CD14-positive monocyte (primary cell): ENCODE data around the gene RFPL4A. TPM values are rescaled to one million over a fixed set of nuclear protein-coding genes. Genes with fewer than 3 reads are reported as not detected.
A peak's percentile ranks its signal among the peaks of the same experiment; 100 is the strongest.
"Not testable (repeated sequence)": the region's sequence is repeated elsewhere in the genome, so short reads cannot be mapped to it uniquely, and the experiment has no call there.

Experiments used
- DNase-seq, 3 donors: peaks; one replicate each; pipeline ENCODE4 v3.0.0-alpha.2; 2011 to 2022
- H2AFZ ChIP-seq: 2 replicates; pipeline ENCODE4 v1.6.0; 2012; ENCODE audit warnings: mild to moderate bottlenecking, low read depth, low read length, inconsistent platforms; ENCODE audit not compliant: insufficient read depth, poor library complexity, severe bottlenecking
- H3K27ac ChIP-seq, 2 donors: 1 replicate in 1 of 2; 2 replicates in 1 of 2; pipeline ENCODE4 v1.5.1; 2012 to 2013; ENCODE audit warnings: low read length in 2 of 2, control low read depth in 1 of 2, inconsistent platforms in 1 of 2, low read depth in 1 of 2, mild to moderate bottlenecking in 1 of 2
- H3K27me3 ChIP-seq, 2 donors: one replicate each; pipeline versions ENCODE4 v1.6.0 to v1.6.1; 2011 to 2013; ENCODE audit warnings: low read length in 2 of 2; ENCODE audit not compliant: control insufficient read depth in 2 of 2, insufficient read depth in 2 of 2
- H3K36me3 ChIP-seq, 2 donors: replicated peaks in 1 of 2; 1 replicate in 1 of 2; 2 replicates in 1 of 2; pipeline versions ENCODE4 v1.5.1 to v1.6.1; 2012 to 2013; ENCODE audit warnings: low read length in 2 of 2, control low read depth in 1 of 2, inconsistent platforms in 1 of 2, mild to moderate bottlenecking in 1 of 2; ENCODE audit not compliant: insufficient read depth in 2 of 2, control insufficient read depth in 1 of 2
- H3K4me1 ChIP-seq, 2 donors: 1 replicate in 1 of 2; 2 replicates in 1 of 2; pipeline versions ENCODE4 v1.5.1 to v1.6.1; 2012 to 2013; ENCODE audit warnings: low read length in 2 of 2, control low read depth in 1 of 2, inconsistent platforms in 1 of 2, mild to moderate bottlenecking in 1 of 2, moderate library complexity in 1 of 2; ENCODE audit not compliant: insufficient read depth in 2 of 2, control insufficient read depth in 1 of 2
- H3K4me2 ChIP-seq: replicated peaks from 2 replicates; pipeline ENCODE3; 2012; ENCODE audit warnings: low read length, moderate library complexity, mild to moderate bottlenecking; ENCODE audit not compliant: poor library complexity, severe bottlenecking; ENCODE audit errors: extremely low read depth
- H3K4me3 ChIP-seq, 3 experiments: fragments of 200-600 bp in 1 of 3; sonication (generic) in 1 of 3; replicated peaks in 1 of 3; 1 replicate in 2 of 3; 2 replicates in 1 of 3; pipeline ENCODE4 v1.5.1; 2011 to 2013; ENCODE audit warnings: low read length in 3 of 3, mild to moderate bottlenecking in 3 of 3, control low read depth in 2 of 3, low read depth in 2 of 3, inconsistent platforms in 1 of 3, moderate library complexity in 1 of 3
- H3K79me2 ChIP-seq: 2 replicates; pipeline ENCODE4 v1.6.0; 2012; ENCODE audit warnings: mild to moderate bottlenecking, control low read depth, inconsistent platforms, low read length, moderate library complexity; ENCODE audit not compliant: insufficient read depth
- H3K9ac ChIP-seq: 2 replicates; pipeline ENCODE4 v1.6.0; 2017; ENCODE audit warnings: low read length, mild to moderate bottlenecking; ENCODE audit not compliant: insufficient read depth, poor library complexity, severe bottlenecking
- H3K9me3 ChIP-seq, 2 donors: replicated peaks in 1 of 2; 1 replicate in 1 of 2; 2 replicates in 1 of 2; pipeline versions ENCODE4 v1.5.1 to v1.6.1; 2012 to 2013; ENCODE audit warnings: low read length in 2 of 2, control low read depth in 1 of 2; ENCODE audit not compliant: control insufficient read depth in 1 of 2, insufficient read depth in 1 of 2
- H4K20me1 ChIP-seq: 2 replicates; pipeline ENCODE4 v1.6.0; 2012; ENCODE audit warnings: mild to moderate bottlenecking, low read length, control low read depth, moderate library complexity; ENCODE audit not compliant: insufficient read depth
- H3K27ac Mint-ChIP-seq, 7 donors: one replicate each; pipeline ENCODE4 v1.8.0; 2020; ENCODE audit warnings: mild to moderate bottlenecking in 7 of 7, mixed read lengths in 7 of 7, moderate library complexity in 6 of 7, inconsistent platforms in 2 of 7
- H3K27me3 Mint-ChIP-seq, 3 donors: one replicate each; pipeline ENCODE4 v1.8.0; 2021 to 2022; ENCODE audit warnings: low read depth in 3 of 3, mild to moderate bottlenecking in 3 of 3, mixed read lengths in 3 of 3, moderate library complexity in 3 of 3, inconsistent platforms in 1 of 3
- H3K36me3 Mint-ChIP-seq, 2 donors: one replicate each; pipeline ENCODE4 v1.8.0; 2020; ENCODE audit warnings: mixed read lengths in 2 of 2, inconsistent platforms in 1 of 2, mild to moderate bottlenecking in 1 of 2
- H3K4me1 Mint-ChIP-seq: one replicate; pipeline ENCODE4 v1.8.0; 2020; ENCODE audit warnings: mild to moderate bottlenecking, mixed read lengths
- H3K4me3 Mint-ChIP-seq, 2 donors: one replicate each; pipeline ENCODE4 v1.8.0; 2020; ENCODE audit warnings: mild to moderate bottlenecking in 2 of 2, mixed read lengths in 2 of 2, moderate library complexity in 1 of 2
- H3K9me3 Mint-ChIP-seq, 7 donors: one replicate each; pipeline ENCODE4 v1.8.0; 2020 to 2022; ENCODE audit warnings: mixed read lengths in 7 of 7, mild to moderate bottlenecking in 6 of 7, moderate library complexity in 6 of 7, inconsistent platforms in 2 of 7
- CTCF ChIP-seq: fragments of 200-600 bp; IDR thresholded peaks from one replicate; pipeline ENCODE4 v1.8.0; 2022; ENCODE audit warnings: antibody characterized with exemption, mild to moderate bottlenecking
- WGBS: methylation state at CpG from one replicate; pipeline ENCODE4 v1.1.5; 2013; ENCODE audit warnings: missing lambda C conversion rate; ENCODE audit not compliant: insufficient coverage; 5-methylcytosine and 5-hydroxymethylcytosine counted together
- intact Hi-C, 2 donors: fragments of 100-400 bp; cut with micrococcal nuclease; formaldehyde crosslinking; loops; one replicate each; pipeline versions ENCODE4 v1.15.0 to v1.15.1; 2023
- polyA plus RNA-seq, 3 donors: library from polyadenylated mRNA; depleted of rRNA in 1 of 3; unstranded in 2 of 3; stranded (reverse) in 1 of 3; fragments of 300-500 nt in 2 of 3; fragments of >200 nt in 1 of 3; fragmentation: Illumina TruSeq in 2 of 3; gene quantifications; 1 replicate in 2 of 3; 2 replicates in 1 of 3; pipeline ENCODE4 v1.2.3, GENCODE V29; 2012 to 2021

The RFPL4A gene
- polyA plus RNA-seq, 3 donors: 0.33 to 8.4 (median 7.9) TPM

GRCh38 chr19:55723491-55723890 is 35.4 kb upstream of the RFPL4A start:
- Histone ChIP-seq H3K36me3 (no peaks in the 10 kb centered on the region), H3K9ac (no peak overlapping the region), H3K4me3 (no peak overlapping the region), H3K27me3 (no peaks in the 10 kb centered on the region), H3K4me2 (no peak overlapping the region), H3K4me1 (no peaks in the 10 kb centered on the region), H3K27ac (no peak overlapping the region), H4K20me1 (no peaks in the 10 kb centered on the region), H3K9me3 (peaks cover 23 to 30% of the 10 kb centered on the region in 2 donors), H3K79me2 (no peaks in the 10 kb centered on the region), H2AFZ (no peak overlapping the region)
- WGBS: no CpG with 5 or more reads among the region's 8 CpGs
- Mint-ChIP-seq H3K4me3 (no peak overlapping the region), H3K36me3 (no peaks in the 10 kb centered on the region), H3K27me3 (peaks cover 2 to 3% (median 2%) of the 10 kb centered on the region in 3 donors), H3K27ac (no peak overlapping the region), H3K9me3 (peaks cover 16 to 38% (median 33%) of the 10 kb centered on the region in 7 donors), H3K4me1 (no peaks in the 10 kb centered on the region)
- intact Hi-C loops: no loop called here
- DNase-seq: no peak
- TF ChIP-seq CTCF: no peak

DNA sequence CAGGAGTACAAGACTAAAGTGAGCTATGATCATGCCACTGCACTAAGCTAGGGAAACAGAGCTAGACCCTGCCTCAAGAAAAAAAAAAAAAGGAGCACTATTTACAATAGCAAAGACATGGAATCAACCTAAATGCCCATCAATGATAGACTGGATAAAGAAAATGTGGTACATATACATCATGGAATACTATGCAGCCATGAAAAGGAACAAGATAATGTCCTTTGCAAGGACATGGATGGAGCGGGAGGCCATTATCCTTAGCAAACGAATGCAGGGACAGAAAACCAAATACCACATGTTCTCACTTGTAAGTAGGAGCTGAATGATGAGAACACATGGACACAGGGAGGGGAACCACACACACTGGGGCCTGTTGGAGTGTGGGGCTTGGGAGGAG is 28.5 kb upstream of the RFPL4A start:
- H3K9ac ChIP-seq, H3K27ac ChIP-seq, H3K4me3 Mint-ChIP-seq, H3K27me3 ChIP-seq, H4K20me1 ChIP-seq, H3K4me1 ChIP-seq, H2AFZ ChIP-seq, intact Hi-C loops, H3K36me3 ChIP-seq, H3K4me1 Mint-ChIP-seq, DNase-seq, H3K9me3 ChIP-seq, H3K27me3 Mint-ChIP-seq, H3K36me3 Mint-ChIP-seq, H3K4me2 ChIP-seq, H3K79me2 ChIP-seq, H3K4me3 ChIP-seq: not testable (repeated sequence)
- no CpG with 5 or more reads among the region's 2 CpGs for WGBS
- Mint-ChIP-seq H3K27ac (peak overlapping the region in 1 of 7 donors; percentile 26), H3K9me3 (peaks cover 11 to 32% (median 24%) of the 10 kb centered on the region in 7 donors)
